ENCODE results near the gene CCSER1.
"Not testable (repeated sequence)": the region's sequence is repeated elsewhere in the genome, so short reads cannot be mapped to it uniquely, and the experiment has no call there.

The CCSER1 gene

DNA sequence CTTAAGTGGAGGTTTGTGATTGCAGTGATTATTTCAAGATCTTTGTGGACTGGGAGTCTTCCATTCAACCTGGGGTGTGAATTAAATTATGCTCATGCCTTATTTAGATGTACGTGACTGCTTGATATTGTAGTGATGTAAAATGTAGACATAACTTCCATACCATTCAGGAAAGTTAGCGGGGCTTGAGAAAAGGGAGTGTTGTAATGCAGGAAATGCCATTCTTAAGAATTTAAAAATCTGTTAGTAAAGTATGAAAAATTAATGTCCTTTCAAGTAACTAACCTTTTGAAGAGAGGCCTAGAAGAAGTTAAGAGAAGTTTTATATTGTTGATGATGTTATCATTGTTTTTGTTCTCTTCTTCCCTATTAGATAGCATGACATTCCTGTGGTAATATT, 318.2 kb downstream of the CCSER1 start:
- DNase-seq (ENCODE audit: low spot score), result no peak

- DNase-seq (ENCODE audit: low spot score), result no peak
These were observed 322.4 kb downstream of the CCSER1 start for GRCh38 chr4:90449626-90450025.

DNA sequence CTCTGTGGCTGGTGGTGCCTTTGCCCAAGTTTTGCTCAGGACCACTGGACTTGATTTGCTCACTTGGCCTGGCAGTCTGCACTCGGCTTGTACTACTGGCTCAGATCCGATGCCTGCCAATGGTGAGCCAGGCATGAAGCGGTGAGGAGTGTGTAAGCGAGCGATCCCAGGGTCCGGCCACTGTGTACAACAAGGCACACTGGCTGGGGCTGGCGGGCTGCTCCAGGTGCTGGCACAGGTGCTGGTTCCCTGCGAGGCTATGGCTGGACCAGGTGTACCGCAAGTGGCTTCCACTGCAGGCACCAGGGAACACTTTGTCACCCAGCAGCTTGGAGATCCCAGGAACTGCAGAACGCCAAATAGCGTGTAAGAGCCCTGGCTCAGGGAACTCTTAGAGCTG, 329.7 kb downstream of the CCSER1 start:
- no peak for DNase-seq (ENCODE audit: low spot score)

GRCh38 chr4:90457817-90458216, 330.6 kb downstream of the CCSER1 start:
- no peak for DNase-seq (ENCODE audit: low spot score)

DNA sequence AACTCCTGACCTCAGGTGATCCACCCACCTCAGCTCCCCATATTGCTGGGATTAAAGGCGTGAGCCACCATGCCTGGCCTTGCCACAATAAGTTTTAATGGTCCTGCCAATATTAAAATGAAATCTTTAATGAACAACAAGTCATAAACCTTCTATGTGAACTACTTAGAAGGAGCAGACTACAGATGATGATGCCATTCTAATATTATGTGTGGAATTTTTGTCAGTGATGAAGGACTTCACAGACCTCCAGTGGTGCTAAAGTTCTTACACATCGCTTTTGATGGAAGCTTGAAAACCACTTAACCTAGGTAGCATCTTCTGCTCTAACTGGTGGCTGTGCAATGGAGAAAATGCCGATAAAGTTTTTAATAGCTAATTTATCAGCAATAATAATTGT, 331.4 kb downstream of the CCSER1 start:
- no peak for DNase-seq (ENCODE audit: low spot score)

GRCh38 chr4:90474484-90474883, 347.3 kb downstream of the CCSER1 start:
- DNase-seq (ENCODE audit: low spot score), result no peak

DNA sequence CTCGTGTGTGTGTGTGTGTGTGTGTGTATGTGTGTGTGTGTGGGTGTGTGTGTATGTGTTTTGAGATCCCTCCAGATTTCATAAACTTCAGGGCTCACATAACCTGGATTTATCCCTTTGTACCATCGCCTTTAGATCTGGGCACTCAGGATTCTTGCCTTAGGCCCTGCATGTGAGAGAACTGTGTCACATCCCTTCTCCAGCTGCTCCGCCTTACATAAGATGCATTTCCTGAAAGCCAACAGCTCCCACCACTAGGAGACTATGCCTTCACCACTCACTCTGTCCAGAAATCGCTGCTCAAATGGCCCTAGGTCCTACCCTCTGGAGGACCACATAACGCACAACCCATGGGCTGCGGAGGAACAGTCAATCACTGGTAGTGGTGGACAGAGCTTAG, 348.8 kb downstream of the CCSER1 start:
- DNase-seq (ENCODE audit: low spot score), result no peak

DNA sequence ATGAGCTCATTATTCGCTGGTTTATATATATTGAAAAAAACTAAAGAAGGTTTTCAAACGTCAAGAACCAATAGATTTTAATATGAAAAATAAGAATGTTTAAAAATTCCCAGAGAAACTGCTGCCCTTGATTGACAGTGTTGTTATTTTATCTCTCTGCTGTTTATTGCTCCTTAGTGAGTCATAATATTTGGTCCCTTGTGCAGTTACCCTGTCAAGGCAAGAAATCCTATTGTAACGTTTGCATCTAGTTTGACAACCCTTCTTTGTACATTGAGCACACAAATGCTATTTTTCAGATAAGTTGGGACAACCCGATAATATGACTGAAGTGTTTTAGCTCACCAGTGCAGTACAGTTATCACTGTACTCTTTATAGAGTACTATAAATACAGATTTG, 349.4 kb downstream of the CCSER1 start:
- no peak for DNase-seq (ENCODE audit: low spot score)

- not testable (repeated sequence) for DNase-seq (ENCODE audit: low spot score)
These were observed 357.7 kb downstream of the CCSER1 start for GRCh38 chr4:90484894-90485293.

GRCh38 chr4:90486346-90486745, 359.2 kb downstream of the CCSER1 start:
- DNase-seq (ENCODE audit: low spot score), result no peak

- no peak for DNase-seq (ENCODE audit: low spot score)
These were observed 368.0 kb downstream of the CCSER1 start for GRCh38 chr4:90495211-90495610.

GRCh38 chr4:90495936-90496335, 368.7 kb downstream of the CCSER1 start:
- DNase-seq (ENCODE audit: low spot score), result no peak

DNA sequence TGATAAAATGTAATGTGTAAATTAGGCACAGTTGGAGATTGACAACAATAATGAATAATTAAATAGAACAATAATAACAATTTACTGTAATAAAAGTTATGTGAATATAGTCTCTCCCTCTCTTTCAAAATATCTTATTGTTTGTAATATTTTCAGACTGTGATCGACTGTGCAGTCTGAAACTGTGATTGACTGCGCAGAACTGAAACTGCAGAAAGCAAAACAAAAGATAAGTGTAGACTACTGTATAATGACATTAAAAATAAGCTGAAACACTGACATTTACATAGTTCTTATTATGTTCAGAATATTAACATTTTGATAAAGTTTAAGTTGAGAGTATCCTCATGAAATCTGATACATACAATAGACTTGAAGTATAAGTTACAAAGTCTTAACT, 371.0 kb downstream of the CCSER1 start:
- DNase-seq (ENCODE audit: low spot score), result no peak

DNA sequence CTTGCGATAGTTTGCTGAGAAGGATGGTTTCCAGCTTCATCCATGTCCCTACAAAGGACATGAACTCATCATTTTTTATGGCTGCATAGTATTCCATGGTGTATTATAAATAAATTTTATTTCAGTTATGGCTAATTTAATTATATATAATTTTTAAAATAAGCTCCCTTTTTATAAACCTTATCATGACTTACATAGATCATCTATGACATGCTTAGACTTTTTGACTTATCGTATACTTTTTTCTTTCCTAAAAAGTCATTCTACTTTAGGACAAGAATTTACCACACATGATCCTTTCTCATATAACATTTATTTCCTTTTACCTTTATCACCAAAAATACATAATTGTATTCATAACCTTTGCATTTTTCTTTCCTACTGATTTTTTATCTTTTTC, 376.5 kb downstream of the CCSER1 start:
- DNase-seq (ENCODE audit: low spot score), result no peak

GRCh38 chr4:90515191-90515590, 388.0 kb downstream of the CCSER1 start:
- DNase-seq (ENCODE audit: low spot score), result no peak

- DNase-seq (ENCODE audit: low spot score), result no peak
These were observed 401.4 kb downstream of the CCSER1 start for GRCh38 chr4:90528551-90528950.

DNA sequence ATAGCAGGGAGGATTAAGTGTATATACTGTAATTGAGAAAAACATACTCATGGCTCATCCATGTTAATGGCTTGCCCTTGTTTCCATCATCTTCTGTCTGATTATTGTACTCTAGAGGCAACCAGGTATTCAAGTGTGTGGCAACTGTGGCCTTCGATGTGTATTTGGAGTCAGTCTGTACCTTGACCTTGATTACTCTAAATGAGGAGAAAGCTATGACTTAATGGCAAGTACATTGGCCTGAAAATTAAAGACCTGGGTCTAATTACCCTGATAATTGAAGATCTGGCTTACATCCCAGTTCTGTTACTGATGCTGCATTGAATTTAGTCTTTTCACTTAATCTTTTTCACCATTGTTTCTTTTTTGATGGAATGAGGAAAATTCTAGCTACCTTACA, 409.2 kb downstream of the CCSER1 start:
- DNase-seq (ENCODE audit: low spot score), result no peak

DNA sequence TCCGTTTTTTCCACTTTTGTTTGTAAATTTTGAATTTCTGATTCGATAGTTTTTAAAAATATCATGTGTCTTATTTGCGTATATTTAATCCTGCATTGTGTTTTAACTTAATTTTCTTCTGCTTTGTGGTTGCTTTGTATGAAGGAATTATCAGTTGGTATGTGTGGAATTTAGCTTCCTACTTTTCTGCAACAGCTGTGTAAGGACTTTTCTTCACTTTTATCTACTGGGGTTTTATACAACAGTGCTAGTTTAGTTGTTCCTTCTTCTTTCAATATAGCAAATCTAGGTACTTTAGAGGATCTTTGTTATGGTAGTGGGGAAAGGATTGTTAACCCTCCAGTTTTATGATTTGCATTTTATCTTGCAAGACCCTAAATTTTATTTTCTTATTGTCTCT, 410.3 kb downstream of the CCSER1 start:
- DNase-seq (ENCODE audit: low spot score), result no peak

DNA sequence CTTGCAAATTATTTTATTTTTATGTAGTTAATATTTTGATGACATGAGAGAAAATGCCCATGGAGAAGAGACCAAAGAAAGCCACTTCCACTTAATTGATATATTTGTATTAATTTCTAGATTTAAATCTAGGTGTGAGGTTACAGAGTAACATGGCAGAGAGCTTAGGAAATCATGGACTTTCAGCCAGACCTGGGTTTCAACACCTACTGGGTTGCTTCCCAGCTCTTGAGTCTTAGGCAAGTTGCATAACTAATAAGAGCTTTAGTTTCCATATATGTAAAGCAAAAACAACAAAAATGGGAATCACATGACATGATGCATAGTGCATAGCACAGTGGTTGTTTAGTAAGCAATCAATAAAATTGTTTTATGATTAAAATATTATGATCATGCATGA, 413.3 kb downstream of the CCSER1 start:
- no peak for DNase-seq (ENCODE audit: low spot score)

- DNase-seq (ENCODE audit: low spot score), result no peak
These were observed 415.0 kb downstream of the CCSER1 start for GRCh38 chr4:90542216-90542615.

- DNase-seq (ENCODE audit: low spot score), result no peak
These were observed 416.4 kb downstream of the CCSER1 start for GRCh38 chr4:90543419-90544170.

- DNase-seq (ENCODE audit: low spot score), result no peak
These were observed 417.4 kb downstream of the CCSER1 start for GRCh38 chr4:90544532-90545045.

GRCh38 chr4:90545380-90545779, 418.2 kb downstream of the CCSER1 start:
- DNase-seq (ENCODE audit: low spot score), result no peak

- no peak for DNase-seq (ENCODE audit: low spot score)
These were observed 418.9 kb downstream of the CCSER1 start for GRCh38 chr4:90546114-90546513.
